Fibroblast of skin of scalp (primary cell): Measurements from ENCODE around the gene KISS1R.

Experiments used
- DNase-seq: peaks from one replicate; pipeline ENCODE4 v3.0.0-alpha.2; 2013

KISS1R gene

DNA sequence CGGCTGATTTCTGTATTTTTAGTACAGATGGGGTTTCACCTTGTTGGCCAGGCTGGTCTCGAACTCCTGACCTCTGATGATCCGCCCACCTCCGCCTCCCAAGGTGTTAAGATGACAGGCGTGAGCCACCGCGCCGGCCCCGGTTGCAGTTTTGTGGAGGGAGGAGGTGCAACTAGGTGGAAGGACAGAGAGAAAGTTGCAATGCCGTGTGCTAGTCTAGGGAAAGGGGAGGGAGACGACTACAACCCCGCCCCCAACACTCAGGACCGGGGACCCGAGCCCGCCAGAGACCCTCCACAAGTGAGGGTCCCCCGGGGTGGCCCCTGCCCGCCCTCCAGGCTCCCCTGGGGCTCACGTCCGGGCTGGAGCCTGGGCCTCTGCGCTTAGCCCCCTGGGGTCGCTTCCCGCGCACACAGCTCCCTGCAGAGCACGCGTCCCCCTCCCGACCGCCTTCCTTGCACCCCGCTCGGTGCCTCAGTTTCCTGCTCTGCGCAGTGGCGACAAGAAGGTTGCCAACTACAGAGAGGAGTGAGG, 7.5 kb downstream of the KISS1R start:
- DNase-seq: no peak

DNA sequence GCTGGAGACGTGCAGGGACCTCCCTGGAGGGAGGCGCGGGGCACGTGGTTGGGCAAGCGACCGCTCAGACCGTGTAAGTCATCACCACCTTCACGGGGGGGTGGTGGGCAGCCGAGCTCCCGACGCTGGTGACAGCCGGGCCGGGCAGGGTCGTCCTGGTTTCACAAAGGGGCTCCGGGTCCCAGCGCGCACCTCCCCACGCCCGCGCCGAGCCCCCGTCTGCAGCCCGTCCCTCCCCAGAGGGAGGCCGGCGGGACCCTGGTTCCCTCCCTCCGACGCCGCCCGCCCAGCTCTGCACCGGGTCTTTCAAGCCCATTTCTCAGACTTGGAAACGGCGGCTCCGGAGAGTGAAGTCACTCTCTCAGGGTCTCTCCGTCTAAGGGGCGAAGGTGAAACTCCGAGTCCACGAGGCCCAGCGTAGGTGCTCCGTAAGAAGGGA, 8.0 kb downstream of the KISS1R start:
- no peak for DNase-seq

DNA sequence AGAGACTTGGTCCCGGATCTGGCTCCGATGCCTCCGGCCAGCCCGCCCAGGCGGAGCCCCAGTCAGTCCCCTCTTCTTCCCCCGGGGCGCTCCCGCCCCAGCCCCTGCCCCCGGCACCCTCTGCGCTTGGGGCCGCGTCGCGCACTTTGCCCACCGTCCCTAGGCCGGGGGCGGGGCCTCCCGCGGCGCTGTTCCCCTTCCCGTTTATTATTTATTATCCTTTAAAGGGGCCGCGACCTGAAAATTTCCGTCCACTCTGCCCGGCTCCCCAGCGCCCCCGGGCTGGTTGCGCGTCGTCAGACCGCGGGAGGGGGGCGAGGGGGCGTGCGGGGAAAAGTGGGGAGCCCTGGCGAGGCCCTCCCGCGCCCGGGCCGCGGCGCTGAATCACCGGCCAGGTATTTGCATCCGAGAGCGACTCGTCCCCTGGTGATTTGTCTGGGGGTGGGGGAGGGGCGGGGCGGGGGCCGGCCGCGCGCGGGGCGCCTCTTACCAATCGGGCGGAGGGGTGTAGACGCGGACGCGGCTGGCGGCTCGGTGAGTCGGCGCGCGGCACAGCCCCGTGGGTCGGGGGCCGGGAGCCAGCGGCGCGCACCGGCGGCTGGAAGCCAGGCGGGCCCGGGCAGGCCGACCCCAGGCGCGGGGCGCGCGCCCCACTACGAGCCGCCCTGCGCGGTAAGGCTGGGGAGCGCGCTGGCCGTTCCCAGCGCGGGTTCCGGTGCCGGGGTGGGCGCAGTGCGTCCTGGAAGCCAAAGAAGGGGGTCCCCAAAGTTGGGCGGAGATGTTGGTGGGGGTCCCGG, 8.6 kb downstream of the KISS1R start, which contains the start of gene ARID3A:
Gene ARID3A, plus strand, starts transcription at position 510 of the 797 bp plus-strand sequence. CDS start 3,494 bp downstream, outside the sequence.
- peak; percentile 85 for DNase-seq

DNA sequence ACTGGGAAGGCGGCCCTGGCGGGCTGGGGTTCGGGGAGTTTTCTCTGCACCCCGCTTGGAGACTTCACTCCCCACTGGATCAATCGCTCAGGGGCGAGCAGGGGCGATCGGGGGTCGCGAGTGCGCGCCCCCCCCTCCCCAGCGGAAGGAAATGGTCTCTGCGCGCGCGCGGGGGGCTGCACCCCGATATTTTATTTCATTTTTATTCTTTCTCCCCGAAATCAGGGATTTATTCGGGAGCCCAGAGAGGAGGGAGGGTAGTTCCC, 9.1 kb downstream of the KISS1R start:
- no peak for DNase-seq

DNA sequence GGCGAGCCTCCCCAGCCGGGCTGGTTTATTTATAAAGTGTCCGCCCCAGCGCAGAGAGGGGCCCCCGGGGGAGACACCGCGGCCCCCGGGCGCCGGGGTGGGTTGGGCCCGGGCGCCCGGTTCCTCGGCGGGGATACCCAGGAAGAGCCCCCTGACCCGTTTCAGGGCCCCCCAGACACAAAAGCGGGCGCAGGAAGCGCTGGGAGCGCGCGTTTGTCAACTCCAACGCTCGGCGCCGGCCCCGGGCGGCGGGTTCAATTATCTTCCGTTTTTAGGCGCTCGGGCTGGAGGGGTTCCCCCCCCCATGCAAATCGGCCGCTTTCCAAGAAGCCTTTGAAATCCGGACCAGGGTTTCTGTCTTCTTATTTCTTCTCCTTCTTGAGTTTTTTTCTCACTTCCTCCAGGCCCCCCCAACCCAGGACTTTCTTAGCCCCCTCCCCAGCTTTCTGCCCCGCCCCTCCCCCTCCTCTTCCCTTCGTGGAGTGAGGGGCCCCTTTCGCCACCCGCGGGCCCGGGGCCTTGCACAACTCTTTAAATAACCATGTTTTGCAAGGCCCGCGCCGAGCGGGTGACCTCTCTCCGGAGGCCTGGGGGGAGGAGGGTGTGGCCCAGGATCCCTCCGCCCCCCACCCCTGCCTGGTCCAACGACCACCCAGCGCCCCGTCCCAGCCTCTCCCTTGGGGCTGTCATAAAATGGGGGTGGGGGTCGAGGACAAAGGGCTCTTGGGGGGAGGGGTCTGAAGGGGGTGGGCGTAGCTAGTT, 9.6 kb downstream of the KISS1R start:
- peak; percentile 35 for DNase-seq

DNA sequence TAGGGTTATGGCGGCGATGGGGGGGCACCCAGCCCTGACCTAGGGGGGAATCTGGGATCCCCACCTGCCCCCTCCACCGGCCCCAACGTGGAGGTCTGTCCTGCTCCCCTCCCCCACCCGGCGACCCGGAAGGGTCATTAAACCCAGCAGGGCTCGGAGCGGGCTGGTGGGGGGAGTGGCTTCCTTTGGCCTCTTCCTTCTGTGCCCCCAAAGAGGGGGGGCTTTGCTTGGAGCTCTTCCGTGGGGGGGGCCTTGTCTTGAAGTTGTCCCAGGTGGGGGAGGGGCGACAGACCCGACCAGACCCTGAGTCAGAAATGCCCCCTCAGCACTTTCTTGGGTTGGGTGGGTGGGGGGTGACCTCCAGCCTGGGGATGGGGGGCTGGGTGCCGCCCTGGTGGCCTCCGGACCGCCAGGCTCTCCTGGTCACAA, 10.2 kb downstream of the KISS1R start:
- no peak for DNase-seq

DNA sequence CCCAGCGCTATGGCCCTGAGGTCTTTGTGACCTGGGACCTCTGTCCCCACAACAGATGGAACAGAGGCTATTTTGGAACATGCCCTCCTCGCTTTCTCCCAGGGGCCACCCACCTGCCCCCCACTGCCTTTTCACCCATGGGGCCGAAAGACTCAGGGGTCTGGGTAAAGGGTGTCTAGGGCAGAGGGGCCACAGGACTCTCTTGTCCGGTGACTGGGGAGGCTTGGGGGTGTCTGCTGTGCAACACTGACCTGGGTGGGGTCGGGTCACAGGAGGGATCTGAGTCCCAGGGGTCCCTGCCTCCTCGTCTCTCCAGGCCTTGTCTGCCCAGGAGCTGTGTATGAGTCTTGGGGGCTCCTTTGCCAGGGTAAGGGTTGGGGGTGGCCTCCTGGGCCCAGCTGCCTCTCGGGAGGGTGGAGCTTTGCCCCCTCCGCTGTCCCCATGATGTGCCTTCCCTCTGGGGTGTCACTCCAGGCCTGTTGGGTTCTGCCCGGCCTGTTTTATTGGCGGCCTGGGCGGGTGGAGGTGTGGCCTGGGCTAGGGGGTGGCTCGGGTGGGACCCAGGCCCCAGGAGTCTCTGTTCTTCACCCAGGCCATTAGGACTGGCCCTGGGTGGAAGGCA, 10.8 kb downstream of the KISS1R start:
- no peak for DNase-seq

DNA sequence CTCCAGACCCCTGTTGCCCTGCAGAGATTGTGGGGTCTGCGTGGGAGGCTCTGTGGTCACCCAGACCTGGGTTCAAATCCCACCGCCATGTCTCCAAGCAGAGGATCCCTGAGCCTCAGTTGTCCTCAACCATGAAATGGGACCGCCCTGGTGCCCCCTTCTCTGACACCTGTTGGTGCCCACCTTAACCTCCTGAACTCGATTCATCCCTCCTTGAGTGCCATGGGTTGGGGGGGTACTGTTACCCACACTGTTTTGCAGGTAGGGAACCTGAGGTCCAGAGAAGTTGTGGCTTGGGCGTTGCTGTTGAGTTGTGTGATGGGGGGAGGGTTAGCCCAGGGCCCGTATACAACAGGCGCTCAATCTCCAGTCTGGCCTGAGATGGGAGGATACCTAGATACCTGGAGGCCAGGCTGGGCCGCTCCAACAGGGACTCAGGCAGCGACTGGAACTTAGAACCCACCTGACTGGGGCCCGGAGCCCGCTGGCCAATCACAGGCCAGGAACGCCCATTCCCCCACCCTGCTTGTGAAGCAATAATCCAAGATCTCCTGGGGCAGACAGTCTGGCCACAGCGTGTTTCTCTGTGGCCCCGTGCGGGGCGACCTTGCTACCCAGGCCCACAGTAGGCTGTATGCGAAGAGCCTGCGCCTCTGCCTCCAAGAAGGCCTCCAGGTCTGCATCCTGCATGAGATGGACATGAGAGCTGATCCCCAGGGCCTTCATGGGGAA, 11.5 kb downstream of the KISS1R start:
- no peak for DNase-seq

DNA sequence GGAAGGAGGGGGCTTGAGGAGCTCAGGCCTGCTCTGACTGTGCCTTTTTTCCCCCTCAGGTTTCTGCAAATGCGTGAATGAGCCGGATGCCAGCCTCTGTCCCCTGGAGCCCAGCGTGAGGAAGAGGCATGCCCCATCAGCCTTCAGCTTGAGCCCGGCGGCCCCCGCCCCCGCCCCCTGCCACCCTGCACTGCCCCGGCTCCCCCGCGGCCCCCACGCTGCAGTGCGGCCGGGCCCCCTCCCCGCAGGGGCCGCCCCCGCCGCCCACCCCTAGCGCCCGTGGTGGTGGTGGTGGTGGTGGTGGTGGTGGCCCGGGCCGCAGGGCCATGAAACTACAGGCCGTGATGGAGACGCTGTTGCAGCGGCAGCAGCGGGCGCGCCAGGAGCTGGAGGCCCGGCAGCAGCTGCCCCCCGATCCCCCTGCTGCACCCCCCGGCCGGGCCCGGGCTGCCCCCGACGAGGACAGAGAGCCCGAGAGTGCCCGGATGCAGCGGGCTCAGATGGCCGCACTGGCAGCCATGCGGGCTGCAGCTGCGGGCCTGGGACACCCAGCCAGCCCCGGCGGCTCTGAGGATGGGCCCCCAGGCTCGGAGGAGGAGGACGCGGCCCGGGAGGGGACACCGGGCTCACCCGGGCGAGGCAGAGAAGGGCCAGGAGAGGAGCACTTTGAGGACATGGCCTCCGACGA, 12.2 kb downstream of the KISS1R start:
- no peak for DNase-seq

DNA sequence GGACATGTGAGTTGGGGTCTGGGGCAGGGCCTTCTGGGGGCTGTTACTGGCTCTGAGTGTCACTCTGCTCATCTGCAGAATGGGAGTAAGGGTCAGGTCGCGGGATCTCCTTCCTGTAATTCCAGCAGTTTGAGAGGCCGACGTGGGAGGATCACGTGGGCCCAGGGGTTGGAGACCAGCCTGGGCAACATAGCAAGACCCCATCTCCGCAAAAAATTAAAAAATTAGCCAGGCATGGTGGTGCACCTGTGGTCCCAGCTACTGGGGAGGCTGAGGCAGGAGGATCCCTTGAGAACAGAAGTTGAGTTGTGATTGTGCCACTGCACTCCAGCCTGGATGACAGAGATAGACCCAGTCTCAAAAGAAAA, 12.7 kb downstream of the KISS1R start:
- DNase-seq: no peak

DNA sequence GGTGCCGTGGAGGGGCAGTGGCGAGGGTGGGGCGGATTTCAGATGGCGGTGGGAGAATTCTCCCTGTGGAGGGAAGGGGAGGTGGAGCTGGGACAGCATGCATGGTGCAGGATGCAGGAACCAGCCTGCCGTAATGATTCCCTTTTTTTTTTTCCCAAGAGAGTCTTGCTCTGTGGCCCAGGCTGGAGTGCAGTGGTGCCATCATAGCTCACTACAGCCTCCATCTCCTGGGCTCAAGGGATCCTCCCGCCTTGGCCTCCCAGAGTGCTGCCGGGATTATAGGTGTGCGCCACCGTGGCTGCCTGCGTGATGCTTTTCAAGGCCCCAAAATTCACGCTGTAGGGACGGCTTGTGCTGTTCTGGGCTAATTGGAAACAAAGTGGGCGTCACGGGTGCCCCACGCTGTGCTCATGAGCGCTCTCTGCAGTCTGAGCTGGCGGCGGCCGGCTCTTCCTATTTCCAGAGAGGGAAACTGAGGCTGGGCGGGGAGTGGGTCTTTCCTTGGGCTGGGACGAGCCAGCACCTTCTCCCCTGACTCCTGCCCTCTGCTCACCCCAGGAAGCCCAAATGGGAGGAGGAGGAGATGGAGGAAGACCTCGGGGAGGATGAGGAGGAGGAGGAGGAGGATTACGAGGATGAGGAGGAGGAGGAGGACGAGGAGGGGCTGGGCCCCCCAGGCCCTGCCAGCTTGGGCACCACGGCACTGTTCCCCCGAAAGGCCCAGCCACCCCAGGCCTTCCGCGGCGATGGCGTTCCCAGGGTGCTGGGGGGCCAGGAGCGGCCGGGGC, 14.9 kb downstream of the KISS1R start:
- DNase-seq: no peak

DNA sequence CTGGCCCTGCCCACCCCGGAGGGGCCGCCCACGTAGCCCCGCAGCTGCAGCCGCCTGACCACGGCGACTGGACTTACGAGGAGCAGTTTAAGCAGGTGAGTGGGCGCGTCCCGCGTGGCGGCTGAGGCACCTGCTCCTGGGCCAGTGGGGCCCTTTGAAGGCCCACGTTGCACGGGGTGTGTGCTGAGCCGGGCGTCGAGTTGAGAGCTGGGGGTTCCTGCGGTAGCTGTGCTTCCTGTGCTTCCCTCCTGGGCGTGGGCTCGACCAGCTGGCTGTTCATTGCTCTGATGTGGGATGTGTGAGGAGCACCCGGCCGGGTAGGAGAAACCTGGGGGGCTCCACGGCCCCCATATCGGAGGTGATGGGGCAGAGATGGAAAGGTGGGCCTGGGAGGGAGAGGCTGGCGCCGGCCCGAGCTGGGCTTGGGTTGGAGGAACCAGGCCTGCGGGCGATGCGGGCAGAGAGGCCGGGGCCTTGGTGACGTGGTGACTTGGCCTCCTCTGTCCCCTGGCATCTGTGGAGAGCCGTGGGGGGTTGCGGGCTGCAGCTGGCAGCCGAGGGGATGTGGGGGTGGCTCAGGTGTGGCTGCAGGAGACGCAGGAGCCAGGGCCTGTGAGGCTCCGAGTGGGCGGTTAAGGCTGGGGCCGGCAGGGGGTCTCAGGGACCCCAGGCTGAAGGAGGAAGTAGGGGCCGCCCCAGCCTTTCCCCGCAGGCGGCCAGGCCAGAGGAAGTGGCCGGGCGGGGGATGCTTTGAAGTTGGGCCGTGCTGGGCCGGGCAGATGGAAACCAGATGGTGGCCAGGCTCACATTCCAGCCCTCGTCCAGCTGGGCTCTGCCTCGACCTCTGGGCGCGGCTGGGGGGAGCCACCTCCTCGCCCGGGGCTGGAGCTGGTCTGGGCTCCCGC, 15.8 kb downstream of the KISS1R start:
- DNase-seq: peak; percentile 69

DNA sequence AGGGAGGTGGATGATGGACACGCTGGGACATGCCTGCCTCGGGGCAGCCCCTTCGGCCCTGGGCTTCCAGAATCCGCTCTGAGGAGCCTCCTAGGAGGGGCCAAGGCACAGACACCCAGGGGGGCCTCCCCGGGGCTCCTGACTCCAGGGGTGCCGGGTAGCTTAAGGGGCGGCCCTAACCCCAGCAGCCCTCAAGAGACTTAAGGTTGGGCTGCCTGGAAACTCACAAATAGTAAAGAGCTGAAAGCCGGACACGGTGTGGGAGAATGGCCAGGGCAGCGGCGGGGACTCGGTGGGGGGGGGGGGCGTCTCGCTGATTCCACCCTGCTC, 16.4 kb downstream of the KISS1R start:
- DNase-seq: no peak

DNA sequence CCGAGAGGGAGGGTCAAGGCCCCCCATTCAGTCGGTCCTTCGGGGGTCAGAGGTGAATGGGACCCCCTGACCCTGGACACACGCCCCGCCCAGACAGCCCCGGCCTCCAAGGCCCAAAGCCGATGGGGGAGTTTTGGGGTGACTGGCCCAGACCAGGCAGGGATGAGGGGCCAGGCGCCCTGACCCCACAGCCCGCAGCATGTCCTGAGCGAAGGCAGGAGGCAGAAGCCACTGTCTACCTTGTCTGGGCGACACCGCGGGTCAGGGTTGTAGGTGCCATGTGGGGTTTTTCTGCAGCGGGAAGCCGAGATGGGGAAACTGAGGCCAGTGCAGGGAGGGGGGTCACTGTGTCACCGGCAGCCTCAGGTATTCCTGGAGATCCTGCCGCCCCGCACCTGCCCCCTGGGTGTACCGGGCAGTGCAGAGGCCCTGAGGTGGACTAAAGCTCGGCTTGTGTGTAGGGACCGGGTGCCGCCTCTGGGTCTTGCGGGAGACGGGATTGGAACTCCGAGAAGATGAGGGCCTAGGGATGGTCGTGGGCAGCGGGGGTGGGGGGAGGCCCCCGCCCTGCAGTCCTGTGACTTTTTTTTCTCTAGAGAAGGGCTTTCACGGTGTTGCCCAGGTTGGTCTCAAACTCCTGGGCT, 17.2 kb downstream of the KISS1R start:
- no peak for DNase-seq

DNA sequence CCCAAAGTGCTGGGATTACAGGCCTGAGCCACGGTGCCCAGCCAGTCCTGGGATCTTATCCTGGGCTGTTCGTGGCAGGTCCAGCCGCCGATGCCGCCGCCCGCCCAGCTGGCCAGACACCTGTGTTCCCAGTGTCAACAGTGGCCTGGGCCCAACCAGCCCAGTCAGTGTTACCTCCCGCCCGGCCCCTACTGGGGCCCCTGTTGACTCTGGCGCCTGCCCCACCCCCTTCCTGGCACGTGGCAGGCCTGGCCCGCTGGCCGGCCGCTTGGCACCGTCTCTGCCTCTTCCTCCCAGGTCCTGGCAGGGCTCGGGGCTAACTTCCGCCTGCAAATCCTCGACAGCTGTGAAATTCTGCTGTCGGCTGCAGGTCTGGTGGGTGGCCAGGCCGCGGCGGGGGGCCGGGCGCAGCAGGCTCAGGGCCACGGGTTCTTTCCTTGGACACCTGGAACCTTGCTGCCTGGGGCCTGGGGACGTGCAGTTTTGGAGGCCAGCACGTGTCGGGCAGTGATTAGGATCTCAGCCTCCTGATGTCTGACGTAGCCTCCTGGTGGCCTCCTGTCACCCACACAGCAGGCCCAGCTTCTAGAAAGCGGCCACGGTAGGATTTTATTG, 17.8 kb downstream of the KISS1R start:
- DNase-seq: no peak

DNA sequence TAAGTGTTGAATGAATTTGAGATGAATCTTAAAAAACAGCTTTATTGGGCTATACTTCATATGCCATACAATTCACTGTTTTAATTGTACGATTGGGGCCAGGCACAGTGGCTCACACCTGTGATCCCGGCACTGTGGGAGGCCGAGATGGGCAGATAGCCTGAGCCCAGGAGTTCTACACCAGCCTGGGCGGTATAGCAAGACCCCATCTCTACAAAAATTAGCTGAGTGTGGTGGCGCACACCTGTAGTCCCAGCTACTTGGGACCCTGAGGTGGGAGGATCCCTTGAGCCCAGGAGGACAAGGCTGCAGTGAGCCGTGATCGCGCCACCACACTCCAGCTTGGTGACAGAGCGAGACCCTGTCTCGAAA, 19.0 kb downstream of the KISS1R start:
- no peak for DNase-seq

DNA sequence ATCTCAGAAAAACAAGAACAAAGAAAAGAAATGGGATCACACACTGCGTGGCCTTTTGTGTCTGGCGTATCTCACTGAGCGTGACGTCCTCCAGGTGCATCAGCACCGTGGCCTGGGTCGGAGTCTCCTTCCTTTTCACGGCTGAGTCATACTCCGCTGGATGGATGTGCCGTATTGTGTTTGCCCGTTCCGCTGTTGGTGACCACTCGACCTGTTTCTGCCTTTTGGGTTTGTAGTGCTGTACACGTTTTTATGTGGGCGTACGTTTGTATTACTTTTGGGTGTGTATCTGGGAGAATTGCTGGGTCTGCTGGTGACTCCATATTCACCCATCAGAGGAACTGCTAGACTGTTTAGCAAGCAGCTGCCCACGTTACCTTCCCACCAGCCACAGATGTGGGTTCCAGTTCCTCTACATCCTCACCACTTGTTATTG, 20.1 kb downstream of the KISS1R start:
- no peak for DNase-seq

DNA sequence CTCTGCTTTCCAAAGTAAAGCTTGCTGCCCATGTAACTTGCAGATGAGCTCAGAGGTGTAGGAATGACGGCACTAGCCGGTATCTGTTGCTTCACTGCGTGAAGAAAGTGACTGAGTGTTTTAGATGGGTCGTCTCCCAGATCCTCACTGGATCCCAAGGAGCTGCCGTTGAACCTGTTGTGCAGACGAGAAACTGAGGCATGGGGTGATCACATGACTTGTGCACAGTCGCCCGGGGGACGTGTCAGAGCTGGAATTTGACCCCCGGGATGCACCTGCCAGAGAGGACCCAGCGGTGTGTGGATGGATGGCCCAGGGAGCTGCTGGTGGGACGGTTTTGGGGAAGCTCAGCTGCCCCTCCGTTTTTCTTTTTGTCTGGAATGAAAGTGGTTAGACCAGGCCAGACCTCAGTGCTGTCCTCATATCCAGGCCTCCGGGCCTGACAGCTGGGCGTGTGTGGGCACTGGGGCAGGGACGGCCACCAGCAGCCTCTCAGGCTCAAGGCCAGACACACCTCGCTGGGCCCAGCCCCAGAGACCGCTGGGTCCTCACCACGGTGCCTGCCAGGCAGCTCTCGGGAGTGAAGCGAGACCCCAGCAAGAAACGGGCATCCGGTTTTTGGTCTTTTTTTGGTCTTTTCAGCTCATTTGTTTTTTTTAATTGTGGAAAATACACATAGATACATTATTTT, 21.2 kb downstream of the KISS1R start:
- no peak for DNase-seq

DNA sequence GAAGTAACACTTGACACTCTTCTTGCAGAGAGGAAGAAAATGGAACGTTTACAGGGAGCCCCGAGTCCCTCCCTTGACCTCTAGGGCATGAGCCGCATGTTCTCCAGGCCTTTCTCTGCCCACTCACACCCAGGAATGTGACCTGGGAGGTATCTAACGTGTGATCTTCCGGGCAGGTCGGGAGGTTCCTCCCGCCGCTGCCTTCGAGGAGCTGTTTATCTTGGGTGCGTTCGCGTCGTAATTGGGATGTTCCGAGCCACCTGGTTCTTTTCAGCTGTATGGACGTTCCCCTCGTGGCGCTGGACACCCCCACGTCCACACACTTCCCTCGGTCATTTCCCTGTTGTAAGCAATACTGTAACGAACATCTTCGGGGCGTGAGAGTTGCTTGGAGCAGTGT, 22.3 kb downstream of the KISS1R start:
- no peak for DNase-seq
